NB4 (cell line): ENCODE results near the gene HP1BP3.

ENCODE experiments used
- DNase-seq: peaks from one replicate; pipeline ENCODE4 v3.0.0; 2010; ENCODE audit warnings: low read depth
- H3K4me3 ChIP-seq: one replicate; pipeline ENCODE4 v1.5.1; 2011; ENCODE audit warnings: mild to moderate bottlenecking, low read depth, low read length, moderate library complexity
- CTCF ChIP-seq: IDR thresholded peaks from one replicate; pipeline ENCODE4 v1.5.1; 2012; ENCODE audit warnings: low read depth, low read length
- MAX ChIP-seq: IDR thresholded peaks from 2 replicates; pipeline ENCODE4 v1.6.1; 2011; ENCODE audit warnings: low read depth, low read length
- MYC ChIP-seq: IDR thresholded peaks from 2 replicates; pipeline ENCODE4 v1.6.1; 2011; ENCODE audit warnings: low read depth, low read length
- POLR2A ChIP-seq: IDR thresholded peaks from 2 replicates; pipeline ENCODE4 v1.6.1; 2011; ENCODE audit warnings: mild to moderate bottlenecking; ENCODE audit not compliant: insufficient read length; ENCODE audit errors: extremely low read depth

HP1BP3 gene

GRCh38 chr1:20729990-20730689 lies 57.0 kb downstream of the HP1BP3 start:
- TF ChIP-seq POLR2A: no peak
- H3K4me3 ChIP-seq: no peak overlapping the region
- DNase-seq: no peak

- no peak for DNase-seq
- TF ChIP-seq CTCF (no peak), POLR2A (no peak), MYC (no peak), MAX (no peak)
Observed at GRCh38 chr1:20729155-20729931, 57.8 kb downstream of the HP1BP3 start.

GRCh38 chr1:20728371-20729154 lies 58.5 kb downstream of the HP1BP3 start:
- H3K4me3 ChIP-seq: no peak overlapping the region
- TF ChIP-seq MYC (no peak), CTCF (no peak), POLR2A (no peak), MAX (no peak)
- no peak for DNase-seq

More at GRCh38 chr1:20729155-20729931, 57.8 kb downstream of the HP1BP3 start:
- no peak overlapping the region for H3K4me3 ChIP-seq

- no peak overlapping the region for H3K4me3 ChIP-seq
- TF ChIP-seq MYC (no peak), CTCF (peak; percentile 20), POLR2A (no peak), MAX (no peak)
- DNase-seq: peak; percentile 61
Observed at GRCh38 chr1:20727746-20728316, 59.3 kb downstream of the HP1BP3 start.

GRCh38 chr1:20726932-20727745 lies 60.0 kb downstream of the HP1BP3 start:
- no peak for TF ChIP-seq MAX
- no peak for TF ChIP-seq MYC
- TF ChIP-seq POLR2A: no peak
- TF ChIP-seq CTCF: no peak
- no peak overlapping the region for H3K4me3 ChIP-seq

More at GRCh38 chr1:20726932-20727745, 60.0 kb downstream of the HP1BP3 start:
- DNase-seq: no peak
